Posterior cingulate gyrus (tissue), 11 donors: ENCODE results near the gene EVL.
A peak's percentile ranks its signal among the peaks of the same experiment; 100 is the strongest.

Source experiments
- DNase-seq, 10 donors: peaks; one replicate each; pipeline versions ENCODE4 v3.0.0 to v3.0.0-alpha.2; 2020 to 2021; ENCODE audit warnings: mixed read lengths in 3 of 10
- intact Hi-C: fragments of 100-400 bp; cut with DNase I; formaldehyde crosslinking; loops from one replicate; pipeline ENCODE4 v1.15.1; 2023

Gene EVL

DNA sequence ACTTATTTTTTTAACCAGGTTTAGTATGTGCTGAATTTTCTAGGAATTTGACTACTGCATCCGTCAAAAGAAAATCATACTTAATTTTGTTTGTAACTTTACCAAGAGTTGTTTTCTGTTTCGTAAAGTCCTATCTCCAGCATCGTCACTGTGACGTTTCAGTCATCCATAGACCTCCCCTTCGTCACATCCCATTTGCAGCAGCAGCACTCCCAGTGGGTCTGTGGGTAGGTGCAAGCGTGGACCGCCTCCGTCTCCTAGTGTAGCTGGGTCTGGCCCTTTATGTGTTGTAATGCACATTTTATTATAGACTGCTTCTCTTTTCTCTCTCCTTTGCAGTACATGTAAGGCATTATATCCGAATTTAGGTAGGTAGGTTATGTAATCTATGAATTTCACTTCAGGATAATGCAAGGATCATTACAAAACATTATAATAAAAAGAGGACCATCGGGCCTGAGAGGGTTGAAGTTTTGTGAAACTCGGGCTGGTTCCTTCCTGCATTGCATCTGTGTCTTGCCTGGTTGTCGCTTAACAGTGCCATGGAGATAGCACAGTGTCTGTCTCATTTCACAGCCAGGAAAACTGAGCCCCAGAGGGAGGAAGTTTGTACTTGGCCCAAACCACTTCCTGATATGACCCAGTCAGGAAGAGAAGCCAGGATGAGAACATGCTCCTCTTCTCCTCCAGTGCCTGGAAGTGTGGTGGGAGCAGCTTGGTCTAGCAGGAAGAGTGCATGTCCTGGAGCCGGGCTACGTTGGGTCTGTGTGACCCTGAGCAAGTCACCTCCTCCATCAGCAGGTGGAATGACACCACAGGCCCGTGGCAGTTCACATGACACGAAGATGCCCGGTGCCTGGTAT lies 41.3 kb downstream of the EVL start:
- intact Hi-C loops = no loop called here
- peak in 2 of 10 donors; percentile 81 to 82 for DNase-seq

DNA sequence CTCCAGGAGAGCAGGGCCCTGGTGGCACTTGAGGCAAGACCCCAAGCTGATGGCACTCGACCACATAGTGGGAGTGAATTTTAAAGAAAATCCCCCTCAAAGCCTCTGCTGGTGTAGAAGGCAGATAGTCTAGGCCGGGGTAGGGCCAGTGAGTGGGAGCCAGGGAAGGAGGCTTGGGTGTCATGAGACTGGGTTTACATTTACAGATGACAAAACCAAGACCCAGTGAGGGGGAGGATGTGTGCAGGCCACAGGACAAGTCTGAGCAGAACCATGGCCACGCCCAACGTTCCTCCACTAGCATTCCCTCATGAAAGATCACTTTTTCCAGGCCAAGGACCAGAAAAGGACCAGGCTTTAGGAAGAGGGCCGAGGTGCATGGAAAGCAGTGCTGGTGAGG lies 42.0 kb downstream of the EVL start:
- peak in 2 of 10 donors; percentile 37 to 69 for DNase-seq
- intact Hi-C loops = no loop called here

- DNase-seq = peak; percentile 67 to 98 (median 84)
- intact Hi-C loops = no loop called here
These were observed 43.0 kb downstream of the EVL start for GRCh38 chr14:100108042-100108825.

DNA sequence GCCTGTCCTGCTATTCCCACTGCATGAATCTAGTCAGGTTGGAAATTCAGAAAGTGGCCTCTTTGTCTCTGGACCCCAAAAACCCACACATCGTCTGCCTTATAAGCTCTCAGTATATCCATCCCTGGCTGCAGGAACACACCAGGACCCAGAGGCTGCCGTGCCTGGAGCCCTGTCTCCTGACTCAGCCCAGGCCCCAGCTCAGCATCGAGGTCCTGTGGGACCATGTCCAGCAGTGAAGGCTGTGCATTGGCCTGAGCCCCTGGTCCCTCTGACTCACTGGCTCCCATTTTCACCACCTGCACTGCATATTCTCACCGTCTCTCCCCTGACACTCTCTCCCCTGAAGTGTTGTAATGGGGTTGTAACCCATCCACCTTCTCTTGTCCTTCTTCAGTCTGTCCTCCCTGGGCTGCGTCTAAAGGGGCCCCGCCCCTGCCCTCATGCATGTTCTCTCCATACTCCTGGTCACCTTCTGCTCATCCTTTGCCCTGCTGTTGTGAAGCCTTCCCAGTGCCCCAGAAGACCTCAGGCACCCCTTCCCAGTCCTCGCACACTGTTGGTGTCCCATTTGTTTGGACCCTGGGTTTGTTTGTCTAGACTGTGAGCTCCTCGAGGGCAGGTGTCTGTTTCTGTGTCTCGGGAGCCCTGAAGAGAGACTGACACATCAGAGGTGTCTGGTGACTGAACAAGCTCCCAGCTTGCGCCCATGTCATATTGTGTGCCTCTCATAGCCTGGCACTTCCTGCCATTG lies 43.8 kb downstream of the EVL start:
- peak in 2 of 10 donors; percentile 73 to 79 for DNase-seq
- intact Hi-C loops = no loop called here

GRCh38 chr14:100109594-100109955 lies 44.4 kb downstream of the EVL start:
- peak in 1 of 10 donors; percentile 58 for DNase-seq
- intact Hi-C loops = no loop called here

DNA sequence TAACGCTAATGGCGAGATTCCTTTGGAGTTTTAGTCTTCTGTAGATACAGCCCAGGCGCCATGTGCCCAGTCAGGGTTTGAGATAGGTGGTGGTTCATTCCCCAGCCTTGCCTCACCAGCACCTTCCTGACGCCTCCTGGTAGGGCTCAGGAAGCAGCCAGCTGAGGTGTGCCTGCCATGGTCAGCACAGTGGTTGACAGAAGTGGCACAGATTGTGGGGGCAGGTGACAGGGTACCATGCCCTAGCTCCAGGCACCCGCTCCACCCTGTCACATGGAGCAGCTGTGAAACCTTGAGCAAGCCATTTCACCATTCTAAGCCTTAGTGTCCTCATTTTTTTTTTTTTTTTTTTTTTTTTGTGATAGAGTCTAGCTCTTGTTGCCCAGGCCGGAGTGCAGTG lies 45.6 kb downstream of the EVL start:
- intact Hi-C loops = no loop called here
- peak in 2 of 10 donors; percentile 47 to 79 for DNase-seq

- DNase-seq = peak in 2 of 10 donors; percentile 46 to 47
- intact Hi-C loops = no loop called here
These were observed 46.9 kb downstream of the EVL start for GRCh38 chr14:100111931-100112704.

DNA sequence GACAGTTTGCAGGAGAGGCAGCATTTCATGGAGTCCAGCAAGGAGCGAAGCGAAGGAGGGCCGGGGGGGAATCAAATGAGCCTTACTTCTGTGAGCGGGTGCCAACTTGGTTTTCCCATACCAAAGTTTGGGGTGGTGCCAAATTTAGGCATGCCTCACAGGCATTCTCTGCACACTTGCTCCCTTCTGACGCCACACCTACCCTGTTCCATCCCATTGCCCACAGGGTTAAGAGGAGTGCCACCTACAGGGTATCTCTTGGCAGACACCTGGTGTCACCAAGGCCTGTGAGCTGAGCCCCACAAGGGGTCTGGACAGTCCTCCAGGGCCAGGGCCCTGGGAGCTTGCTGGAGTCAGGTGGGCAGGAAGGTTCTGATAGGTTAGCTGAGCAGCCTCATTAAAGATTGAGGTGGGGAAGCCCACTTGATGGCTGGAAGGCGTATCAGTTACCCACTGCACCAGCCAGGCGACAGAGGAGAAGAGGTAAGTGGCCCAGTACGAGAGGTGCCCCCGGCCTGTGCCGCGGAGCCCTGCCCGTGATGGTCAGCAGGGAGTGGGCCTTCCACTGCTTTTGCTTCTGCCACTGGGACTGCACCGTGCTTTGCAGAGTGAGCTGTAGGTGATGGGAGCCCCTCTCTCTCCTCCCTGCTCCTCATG lies 49.0 kb downstream of the EVL start:
- intact Hi-C loops = no loop called here
- DNase-seq = peak in 4 of 10 donors; percentile 10 to 80 (median 60)

- intact Hi-C loops = loop anchor here (5.0 kb wide), 1 partner anchor 133 kb away; no protein-coding TSS in a partner anchor
These were observed 50.0 kb downstream of the EVL start for GRCh38 chr14:100115236-100115635.

GRCh38 chr14:100115726-100116125 lies 50.5 kb downstream of the EVL start:
- peak in 5 of 10 donors; percentile 20 to 87 (median 44) for DNase-seq
- intact Hi-C loops = loop anchor here (5.0 kb wide), 1 partner anchor 133 kb away; no protein-coding TSS in a partner anchor

More at GRCh38 chr14:100115236-100115635, 50.0 kb downstream of the EVL start:
- peak in 5 of 10 donors; percentile 10 to 83 (median 52) for DNase-seq

DNA sequence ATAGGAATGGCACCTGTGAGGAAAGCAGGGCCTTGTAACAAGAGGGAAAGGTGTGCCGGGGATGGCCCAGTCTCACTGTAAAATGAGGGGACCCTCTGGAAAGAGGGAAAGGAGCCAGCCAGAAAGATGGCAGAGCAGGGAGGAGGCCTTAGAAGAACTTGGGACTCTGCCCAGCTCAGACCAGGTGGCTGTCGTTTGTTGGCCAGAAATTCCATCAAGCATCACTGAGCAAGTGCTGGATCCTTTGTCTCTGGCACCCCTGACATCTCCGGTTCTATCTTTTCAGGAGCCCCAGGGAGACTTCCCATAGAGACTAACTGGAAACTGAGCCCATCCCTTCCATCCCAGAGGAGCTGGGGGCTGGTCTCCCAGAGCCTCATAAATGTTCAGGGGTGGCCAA lies 50.9 kb downstream of the EVL start:
- intact Hi-C loops = loop anchor here (5.0 kb wide), 1 partner anchor 134 kb away; no protein-coding TSS in a partner anchor
- DNase-seq = peak in 3 of 10 donors; percentile 11 to 46 (median 18)

DNA sequence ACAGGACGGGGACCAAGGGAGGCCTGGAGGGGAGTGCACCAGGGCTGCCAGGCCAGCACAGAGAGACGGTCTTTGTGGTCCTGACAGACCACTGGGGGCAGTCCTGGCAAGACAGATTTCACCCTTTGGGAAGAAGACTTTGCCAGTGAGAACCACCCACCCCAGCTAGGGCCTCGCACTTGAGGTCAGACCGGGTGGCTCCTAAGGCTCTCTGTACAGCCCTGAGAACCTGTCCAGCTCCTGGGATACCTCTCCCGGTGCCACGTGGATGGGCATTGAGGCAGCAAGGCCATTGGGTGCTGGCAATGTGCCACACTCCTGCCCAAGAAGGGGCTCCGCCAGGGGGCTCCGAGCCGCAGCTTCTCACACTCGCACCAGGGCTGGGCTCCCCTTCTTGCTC lies 51.8 kb downstream of the EVL start:
- intact Hi-C loops = loop anchor here (5.0 kb wide), 1 partner anchor 135 kb away; no protein-coding TSS in a partner anchor
- peak in 4 of 10 donors; percentile 16 to 84 (median 65) for DNase-seq

GRCh38 chr14:100117633-100118395 lies 52.6 kb downstream of the EVL start:
- intact Hi-C loops = loop anchor here (5.0 kb wide), 1 partner anchor 136 kb away; no protein-coding TSS in a partner anchor
- DNase-seq = peak in 2 of 10 donors; percentile 39 to 55

- no peak for DNase-seq
- intact Hi-C loops = loop anchor here (5.0 kb wide), 1 partner anchor 136 kb away; no protein-coding TSS in a partner anchor
These were observed 53.3 kb downstream of the EVL start for GRCh38 chr14:100118396-100119011.

- peak in 1 of 10 donors; percentile 72 for DNase-seq
- intact Hi-C loops = loop anchor here (5.0 kb wide), 1 partner anchor 137 kb away; no protein-coding TSS in a partner anchor
These were observed 54.0 kb downstream of the EVL start for GRCh38 chr14:100119251-100119650.

- peak in 4 of 10 donors; percentile 38 to 88 (median 48) for DNase-seq
- intact Hi-C loops = no loop called here
These were observed 55.5 kb downstream of the EVL start for GRCh38 chr14:100120522-100121269.
